ENCODE data around the gene TKT.

GRCh38 chr3:53188136-53188685 lies 67.6 kb downstream of the TKT start:
- TF ChIP-seq GATA3 (IDR thresholded peaks at IDR 0.05; ENCODE audit: low read depth, low read length) (no peak), GATA2 (IDR thresholded peaks at IDR 0.05; ENCODE audit: low read depth, low read length) (no peak)

Data from SH-SY5Y (cell line).